HG03097 (cell line): Measurements from ENCODE around the gene SPTBN4.
"Not testable (repeated sequence)": the region's sequence is repeated elsewhere in the genome, so short reads cannot be mapped to it uniquely, and the experiment has no call there.

ENCODE experiments used
- ATAC-seq: cut with Tn5 transposase; IDR thresholded peaks from one replicate; pipeline ENCODE4 v1.9.1; 2021; ENCODE audit not compliant: unreplicated experiment, low FRiP score

The SPTBN4 gene

GRCh38 chr19:40528078-40528477 is 61.3 kb downstream of the SPTBN4 start:
- no peak for ATAC-seq

- no peak for ATAC-seq
Measured at GRCh38 chr19:40528533-40529092, 61.8 kb downstream of the SPTBN4 start.

GRCh38 chr19:40529093-40529954 is 62.5 kb downstream of the SPTBN4 start:
- peak; percentile 60 for ATAC-seq

- no peak for ATAC-seq
Measured at GRCh38 chr19:40530091-40530901, 63.5 kb downstream of the SPTBN4 start.

- ATAC-seq = no peak
Measured at GRCh38 chr19:40533508-40533907, 66.7 kb downstream of the SPTBN4 start.

GRCh38 chr19:40534148-40534547 is 67.3 kb downstream of the SPTBN4 start:
- ATAC-seq = no peak

- no peak for ATAC-seq
Measured at GRCh38 chr19:40539070-40539469, 72.3 kb downstream of the SPTBN4 start.

- no peak for ATAC-seq
Measured at GRCh38 chr19:40542202-40542859, 75.5 kb downstream of the SPTBN4 start.

GRCh38 chr19:40543029-40543597 is 76.3 kb downstream of the SPTBN4 start:
- ATAC-seq = no peak

GRCh38 chr19:40546153-40546841 is 79.5 kb downstream of the SPTBN4 start:
- ATAC-seq = not testable (repeated sequence)

GRCh38 chr19:40547190-40547589 is 80.4 kb downstream of the SPTBN4 start:
- ATAC-seq = not testable (repeated sequence)

GRCh38 chr19:40547836-40548235 is 81.0 kb downstream of the SPTBN4 start:
- no peak for ATAC-seq

GRCh38 chr19:40549007-40549708 is 82.4 kb downstream of the SPTBN4 start:
- no peak for ATAC-seq

GRCh38 chr19:40550951-40551350 is 84.2 kb downstream of the SPTBN4 start:
- no peak for ATAC-seq

- ATAC-seq = no peak
Measured at GRCh38 chr19:40552848-40553247, 86.0 kb downstream of the SPTBN4 start.

- ATAC-seq = no peak
Measured at GRCh38 chr19:40553885-40554857, 87.4 kb downstream of the SPTBN4 start.

GRCh38 chr19:40555978-40556689 is 89.3 kb downstream of the SPTBN4 start:
- no peak for ATAC-seq
